RWPE2 (cell line): ENCODE measurements around the gene SGMS1.
A peak's percentile ranks its signal among the peaks of the same experiment; 100 is the strongest.

Experiments
- ATAC-seq: fragments of 200-7000 bp; cut with Tn5 transposase; 3 replicates; pipeline ENCODE4 v1.9.1; 2021; ENCODE audit warnings: low read depth
- DNase-seq: peaks from one replicate; pipeline ENCODE4 v3.0.0-alpha.2; 2020; ENCODE audit warnings: low spot score
- H3K27ac ChIP-seq: fragments of 450-650 bp; 2 replicates; pipeline ENCODE4 v1.5.1; 2017; ENCODE audit warnings: mild to moderate bottlenecking; ENCODE audit not compliant: poor library complexity, severe bottlenecking
- H3K27me3 ChIP-seq: fragments of 250-450 bp; sonication (Bioruptor Pico); 2 replicates; pipeline ENCODE4 v1.5.1; 2021; ENCODE audit warnings: mild to moderate bottlenecking, moderate library complexity; ENCODE audit not compliant: insufficient read depth, poor library complexity, severe bottlenecking
- H3K36me3 ChIP-seq: fragments of 250-450 bp; sonication (Bioruptor Pico); 2 replicates; pipeline ENCODE4 v1.5.1; 2020; ENCODE audit warnings: low read depth, mild to moderate bottlenecking, moderate library complexity
- H3K4me1 ChIP-seq: fragments of 250-450 bp; sonication (Bioruptor Pico); 2 replicates; pipeline ENCODE4 v1.5.1; 2021; ENCODE audit warnings: mild to moderate bottlenecking, moderate library complexity; ENCODE audit not compliant: insufficient read depth, poor library complexity, severe bottlenecking
- H3K4me3 ChIP-seq: fragments of 250-450 bp; sonication (Bioruptor Pico); 2 replicates; pipeline ENCODE4 v1.5.1; 2021; ENCODE audit warnings: mild to moderate bottlenecking, moderate library complexity; ENCODE audit not compliant: severe bottlenecking
- H3K9me3 ChIP-seq: fragments of 250-450 bp; sonication (Bioruptor Pico); 2 replicates; pipeline ENCODE4 v1.5.1; 2021; ENCODE audit warnings: mild to moderate bottlenecking, moderate library complexity; ENCODE audit not compliant: severe bottlenecking
- TF ChIP-seq, protein P1 (sequence below): fragments of 450-650 bp; IDR thresholded peaks from one replicate; pipeline ENCODE4 v1.5.1; 2017; ENCODE audit warnings: mild to moderate bottlenecking, moderate library complexity; ENCODE audit not compliant: poor library complexity, severe bottlenecking

Gene SGMS1

DNA sequence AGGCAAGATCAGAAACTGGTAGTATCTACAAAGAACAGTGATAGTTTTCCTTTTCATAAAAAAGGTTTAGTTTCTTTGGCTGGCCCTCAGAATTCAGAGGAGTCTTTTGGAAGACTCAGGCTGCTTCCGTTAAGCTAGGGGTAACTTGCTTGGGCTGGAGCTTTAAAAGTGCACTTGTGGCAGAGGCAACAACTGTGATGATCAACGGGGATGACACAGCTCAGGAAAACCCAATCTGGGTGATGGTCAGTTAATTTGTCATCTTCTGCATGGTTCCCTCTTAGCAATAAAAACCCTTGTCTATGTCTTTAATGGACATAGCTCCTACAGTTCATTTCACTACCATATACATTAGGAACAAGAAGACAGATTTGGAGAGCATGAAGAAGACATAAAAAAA, 46.7 kb downstream of the SGMS1 start:
- H3K4me1 ChIP-seq = no peaks in the 10 kb centered on the region
- H3K27ac ChIP-seq = no peak overlapping the region
- no peak overlapping the region for H3K4me3 ChIP-seq
- DNase-seq (no peak), ATAC-seq (no peak)
- no peaks in the 10 kb centered on the region for H3K27me3 ChIP-seq
- H3K36me3 ChIP-seq = no peaks in the 10 kb centered on the region
- TF ChIP-seq, protein P1, sequence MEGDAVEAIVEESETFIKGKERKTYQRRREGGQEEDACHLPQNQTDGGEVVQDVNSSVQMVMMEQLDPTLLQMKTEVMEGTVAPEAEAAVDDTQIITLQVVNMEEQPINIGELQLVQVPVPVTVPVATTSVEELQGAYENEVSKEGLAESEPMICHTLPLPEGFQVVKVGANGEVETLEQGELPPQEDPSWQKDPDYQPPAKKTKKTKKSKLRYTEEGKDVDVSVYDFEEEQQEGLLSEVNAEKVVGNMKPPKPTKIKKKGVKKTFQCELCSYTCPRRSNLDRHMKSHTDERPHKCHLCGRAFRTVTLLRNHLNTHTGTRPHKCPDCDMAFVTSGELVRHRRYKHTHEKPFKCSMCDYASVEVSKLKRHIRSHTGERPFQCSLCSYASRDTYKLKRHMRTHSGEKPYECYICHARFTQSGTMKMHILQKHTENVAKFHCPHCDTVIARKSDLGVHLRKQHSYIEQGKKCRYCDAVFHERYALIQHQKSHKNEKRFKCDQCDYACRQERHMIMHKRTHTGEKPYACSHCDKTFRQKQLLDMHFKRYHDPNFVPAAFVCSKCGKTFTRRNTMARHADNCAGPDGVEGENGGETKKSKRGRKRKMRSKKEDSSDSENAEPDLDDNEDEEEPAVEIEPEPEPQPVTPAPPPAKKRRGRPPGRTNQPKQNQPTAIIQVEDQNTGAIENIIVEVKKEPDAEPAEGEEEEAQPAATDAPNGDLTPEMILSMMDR = no peak
- H3K9me3 ChIP-seq = no peaks in the 10 kb centered on the region

DNA sequence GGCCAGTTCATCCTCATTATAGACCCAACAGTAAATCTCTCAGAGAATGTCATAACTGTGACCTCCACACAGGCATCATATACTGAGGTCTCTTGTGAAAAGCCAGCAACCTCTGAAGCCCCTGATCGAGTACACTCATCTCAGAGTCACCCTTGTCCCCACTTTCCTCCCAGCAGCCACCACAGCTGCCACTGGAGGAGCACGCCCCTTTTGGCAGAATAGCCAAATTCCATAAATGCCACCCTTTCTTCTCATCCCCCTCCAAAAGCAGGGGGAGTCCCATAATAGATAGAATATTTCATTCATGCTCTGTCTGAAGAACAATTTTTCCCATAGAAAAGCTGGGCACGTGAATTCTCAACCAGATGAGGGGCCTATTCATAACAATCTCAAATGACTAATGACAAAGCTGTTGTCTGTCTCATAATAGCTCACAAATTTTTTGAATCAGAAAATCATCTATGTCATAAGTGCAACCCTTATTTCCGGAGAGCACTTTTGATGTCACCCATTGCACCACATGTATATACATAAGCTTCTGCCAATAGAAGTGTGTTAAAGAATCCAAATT, 47.4 kb downstream of the SGMS1 start:
- H3K4me3 ChIP-seq = no peak overlapping the region
- TF ChIP-seq, protein P1 = no peak
- H3K4me1 ChIP-seq = no peaks in the 10 kb centered on the region
- no peaks in the 10 kb centered on the region for H3K27me3 ChIP-seq
- no peaks in the 10 kb centered on the region for H3K9me3 ChIP-seq
- DNase-seq (no peak), ATAC-seq (no peak)
- no peak overlapping the region for H3K27ac ChIP-seq
- H3K36me3 ChIP-seq = no peaks in the 10 kb centered on the region

DNA sequence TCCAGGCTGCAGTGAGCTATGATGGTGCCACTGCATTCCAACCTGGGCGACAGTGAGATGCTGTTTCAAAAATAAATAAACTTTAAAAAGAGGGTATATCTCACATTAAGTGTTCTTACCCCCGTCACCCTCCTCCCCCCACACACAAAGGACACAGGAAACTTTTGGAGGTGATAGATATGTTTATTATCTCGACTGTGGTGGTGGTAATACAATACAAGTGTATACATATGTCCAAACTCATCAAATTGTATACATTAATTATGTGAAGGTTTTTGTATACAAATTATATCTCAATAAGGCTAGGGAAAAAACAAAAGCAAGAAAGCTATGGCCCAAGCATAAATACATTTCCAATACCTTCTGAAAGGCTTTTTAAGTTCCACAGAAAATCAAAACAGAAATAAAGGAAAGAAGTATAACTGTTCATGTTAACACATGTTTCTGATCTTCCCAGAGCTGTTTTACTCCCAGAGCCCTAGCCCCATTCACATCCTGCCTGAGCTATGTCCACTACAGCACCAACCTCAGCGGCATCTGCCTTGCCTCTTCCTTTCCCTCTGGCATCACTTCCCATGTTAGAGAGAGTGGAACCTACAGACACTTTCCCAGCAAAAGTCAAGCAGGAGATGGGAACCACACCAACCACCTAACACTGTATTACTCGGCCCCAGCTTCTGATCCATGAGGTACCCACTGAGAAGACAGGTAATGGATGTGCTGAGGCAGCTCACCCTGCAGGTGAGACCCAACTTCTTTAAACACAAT, 48.1 kb downstream of the SGMS1 start:
- no peak for DNase-seq
- Histone ChIP-seq H3K27me3 (no peaks in the 10 kb centered on the region), H3K4me3 (no peak overlapping the region), H3K9me3 (no peaks in the 10 kb centered on the region), H3K36me3 (no peaks in the 10 kb centered on the region), H3K27ac (no peak overlapping the region), H3K4me1 (no peaks in the 10 kb centered on the region)
- TF ChIP-seq, protein P1 = no peak
- ATAC-seq = no peak

DNA sequence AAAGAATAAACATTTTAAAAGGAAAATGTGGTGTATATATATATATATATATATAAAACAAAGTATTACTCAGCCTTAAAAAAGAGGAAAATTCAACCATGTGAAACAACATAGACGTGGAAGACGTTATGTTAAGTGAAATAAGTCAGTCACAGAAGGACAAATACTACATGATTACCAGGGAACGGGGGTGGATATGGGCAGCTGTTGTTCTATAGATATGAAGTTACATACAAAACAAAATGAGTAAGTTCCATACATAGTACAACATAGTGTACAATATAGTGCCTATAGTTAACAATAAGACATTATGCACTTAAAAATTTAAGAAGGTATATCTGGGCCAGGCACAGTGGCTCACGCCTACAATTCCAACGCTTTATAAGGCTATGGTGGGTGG, 48.8 kb downstream of the SGMS1 start:
- no peak overlapping the region for H3K4me3 ChIP-seq
- TF ChIP-seq, protein P1 = no peak
- no peaks in the 10 kb centered on the region for H3K27me3 ChIP-seq
- no peak overlapping the region for H3K27ac ChIP-seq
- H3K4me1 ChIP-seq = no peaks in the 10 kb centered on the region
- no peaks in the 10 kb centered on the region for H3K36me3 ChIP-seq
- DNase-seq = no peak
- no peak for ATAC-seq
- no peaks in the 10 kb centered on the region for H3K9me3 ChIP-seq

DNA sequence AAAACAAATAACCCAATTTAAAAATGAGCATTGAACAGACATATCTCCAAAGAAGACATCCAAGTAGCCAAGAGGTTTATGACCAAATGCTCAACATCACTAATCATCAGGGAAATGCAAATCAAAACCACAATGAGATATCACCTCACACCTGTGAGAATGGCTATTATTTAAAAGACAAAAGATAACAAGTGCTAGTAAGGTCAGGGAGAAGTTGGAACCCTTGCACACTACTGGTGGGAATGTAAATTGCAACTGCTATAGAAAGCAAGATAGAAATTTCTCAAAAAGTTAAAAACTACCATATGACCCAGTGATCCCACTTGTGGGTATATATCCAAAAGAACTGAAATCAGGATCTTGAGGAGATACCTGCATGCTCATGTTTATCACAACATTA, 49.5 kb downstream of the SGMS1 start:
- TF ChIP-seq, protein P1 = peak; percentile 19

More for the DNA sequence above, 49.5 kb downstream of the SGMS1 start:
- H3K27me3 ChIP-seq = no peaks in the 10 kb centered on the region
- no peaks in the 10 kb centered on the region for H3K36me3 ChIP-seq
- H3K27ac ChIP-seq = no peak overlapping the region
- ATAC-seq (no peak), DNase-seq (no peak)
- no peaks in the 10 kb centered on the region for H3K9me3 ChIP-seq
- no peak overlapping the region for H3K4me3 ChIP-seq
- no peaks in the 10 kb centered on the region for H3K4me1 ChIP-seq
